Activated naive CD4-positive, alpha-beta T cell treated with anti-CD3 and anti-CD28 coated beads, Interleukin-2, amount 10 ng/mL, durations not matched to agents 7 days and 5 days (primary cell): ENCODE data around the gene ZBTB20.

Experiments
- CTCF ChIA-PET: fragments of 350-600 bp; sonication (Branson Sonifier 250); formaldehyde crosslinking; loops from one replicate; lab custom pipeline; 2021; ENCODE audit warnings: antibody characterized with exemption; lab: Charles Lee
- DNase-seq: peaks from one replicate; pipeline ENCODE4 v3.0.0-alpha.2; 2020
- H3K27ac Mint-ChIP-seq: one replicate; pipeline ENCODE4 v1.8.0; 2021; ENCODE audit warnings: mild to moderate bottlenecking, moderate library complexity, mixed read lengths
- H3K27me3 Mint-ChIP-seq: one replicate; pipeline ENCODE4 v1.8.0; 2021; ENCODE audit warnings: mild to moderate bottlenecking, mixed read lengths
- H3K36me3 Mint-ChIP-seq: one replicate; pipeline ENCODE4 v1.8.0; 2021; ENCODE audit warnings: mixed read lengths
- H3K4me1 Mint-ChIP-seq: one replicate; pipeline ENCODE4 v1.8.0; 2021; ENCODE audit warnings: mixed read lengths
- H3K4me3 Mint-ChIP-seq: one replicate; pipeline ENCODE4 v1.8.0; 2021; ENCODE audit warnings: mild to moderate bottlenecking, moderate library complexity, mixed read lengths
- H3K9me3 Mint-ChIP-seq: one replicate; pipeline ENCODE4 v1.8.0; 2021; ENCODE audit warnings: mixed read lengths

Gene ZBTB20

GRCh38 chr3:114447950-114448479, 699.1 kb downstream of the ZBTB20 start:
- Mint-ChIP-seq H3K9me3 (no peaks in the 10 kb centered on the region), H3K27ac (no peak overlapping the region), H3K4me3 (no peak overlapping the region), H3K4me1 (no peaks in the 10 kb centered on the region), H3K27me3 (peaks cover 5% of the 10 kb centered on the region), H3K36me3 (no peaks in the 10 kb centered on the region)
- CTCF ChIA-PET = no interaction called here
- no peak for DNase-seq

GRCh38 chr3:114447545-114447944, 699.5 kb downstream of the ZBTB20 start:
- H3K27me3 Mint-ChIP-seq = peaks cover 5% of the 10 kb centered on the region
- H3K27ac Mint-ChIP-seq = no peak overlapping the region
- CTCF ChIA-PET = no interaction called here

GRCh38 chr3:114446600-114446999, 700.5 kb downstream of the ZBTB20 start:
- Mint-ChIP-seq H3K27me3 (peaks cover 1% of the 10 kb centered on the region), H3K9me3 (no peaks in the 10 kb centered on the region), H3K36me3 (no peaks in the 10 kb centered on the region), H3K4me1 (no peaks in the 10 kb centered on the region), H3K4me3 (no peak overlapping the region), H3K27ac (no peak overlapping the region)
- no peak for DNase-seq
- CTCF ChIA-PET = no interaction called here

More at GRCh38 chr3:114447545-114447944, 699.5 kb downstream of the ZBTB20 start:
- H3K4me3 Mint-ChIP-seq = no peak overlapping the region
- H3K4me1 Mint-ChIP-seq = no peaks in the 10 kb centered on the region
- no peak for DNase-seq
- H3K36me3 Mint-ChIP-seq = no peaks in the 10 kb centered on the region
- H3K9me3 Mint-ChIP-seq = no peaks in the 10 kb centered on the region

DNA sequence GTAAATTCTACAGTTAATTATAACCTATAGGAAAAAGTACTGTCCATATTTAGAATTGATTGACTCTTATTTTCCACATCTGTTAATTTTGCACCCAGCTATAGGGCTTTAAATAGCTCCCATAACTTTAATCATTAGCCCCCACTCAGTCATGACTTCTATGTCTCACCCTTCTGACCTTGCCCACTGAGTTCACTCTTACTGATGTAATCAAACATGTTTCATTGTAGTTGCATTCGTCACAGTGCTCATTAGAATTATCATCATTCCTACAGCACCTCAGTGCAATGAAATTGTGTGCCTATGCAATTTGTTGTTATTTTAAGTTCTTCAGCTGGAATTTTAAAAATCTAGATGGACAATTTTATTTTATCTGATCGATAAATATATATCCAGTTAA, 701.9 kb downstream of the ZBTB20 start:
- no peak for DNase-seq
- Mint-ChIP-seq H3K4me1 (no peaks in the 10 kb centered on the region), H3K9me3 (no peaks in the 10 kb centered on the region), H3K27ac (no peak overlapping the region), H3K36me3 (no peaks in the 10 kb centered on the region), H3K4me3 (no peak overlapping the region), H3K27me3 (no peaks in the 10 kb centered on the region)
- CTCF ChIA-PET = no interaction called here

DNA sequence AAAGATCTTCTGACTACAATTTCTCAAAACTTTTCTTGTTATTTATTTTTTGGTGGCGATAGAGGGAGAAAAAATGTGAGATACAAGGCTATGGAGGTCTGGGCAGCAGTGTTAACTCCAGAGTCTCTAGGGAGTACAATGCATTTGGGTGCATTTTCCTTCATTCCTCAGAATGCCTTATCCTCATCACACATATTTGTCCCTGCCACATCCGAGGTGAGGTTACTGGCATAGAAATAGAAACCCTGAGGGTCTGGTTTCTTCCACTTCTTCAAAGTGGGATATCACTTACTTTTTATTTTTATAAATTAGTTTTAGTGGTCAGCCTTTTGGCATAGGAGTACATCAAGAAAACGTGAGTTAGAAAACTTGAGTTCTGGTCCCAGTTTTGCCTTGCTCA, 702.9 kb downstream of the ZBTB20 start:
- no peaks in the 10 kb centered on the region for H3K36me3 Mint-ChIP-seq
- no peaks in the 10 kb centered on the region for H3K27me3 Mint-ChIP-seq
- DNase-seq = no peak
- no peak overlapping the region for H3K27ac Mint-ChIP-seq
- H3K9me3 Mint-ChIP-seq = no peaks in the 10 kb centered on the region
- no peak overlapping the region for H3K4me3 Mint-ChIP-seq
- no peaks in the 10 kb centered on the region for H3K4me1 Mint-ChIP-seq
- CTCF ChIA-PET = no interaction called here

DNA sequence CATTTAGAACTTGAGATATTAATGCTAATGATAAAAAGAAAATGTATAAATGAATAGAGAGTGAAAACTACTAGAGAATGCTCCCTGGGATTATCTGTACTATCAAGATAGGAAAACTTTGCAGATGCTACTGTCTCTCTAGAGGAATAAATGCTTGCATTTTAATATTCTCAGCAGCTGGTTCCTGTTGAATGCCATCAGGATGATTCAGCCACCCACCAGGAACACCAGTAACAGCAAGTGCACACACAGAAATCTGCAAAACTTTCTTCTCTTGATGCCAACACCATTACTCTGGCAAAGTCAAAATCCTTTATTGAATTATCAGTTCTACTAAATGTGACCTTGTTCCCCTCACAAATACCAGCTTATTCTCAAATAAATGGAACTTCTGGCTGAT, 704.8 kb downstream of the ZBTB20 start:
- no peak for DNase-seq
- H3K9me3 Mint-ChIP-seq = no peaks in the 10 kb centered on the region
- no peaks in the 10 kb centered on the region for H3K4me1 Mint-ChIP-seq
- CTCF ChIA-PET = interaction anchor here (1.6 to 2.0 kb wide), 2 partner anchors 23 to 58 kb away, joined by 4 read pairs; no protein-coding TSS in a partner anchor
- H3K4me3 Mint-ChIP-seq = no peak overlapping the region
- H3K27ac Mint-ChIP-seq = no peak overlapping the region
- H3K36me3 Mint-ChIP-seq = no peaks in the 10 kb centered on the region
- H3K27me3 Mint-ChIP-seq = no peaks in the 10 kb centered on the region

- no peaks in the 10 kb centered on the region for H3K27me3 Mint-ChIP-seq
- H3K9me3 Mint-ChIP-seq = no peaks in the 10 kb centered on the region
- H3K27ac Mint-ChIP-seq = no peak overlapping the region
- no peaks in the 10 kb centered on the region for H3K4me1 Mint-ChIP-seq
- no peak for DNase-seq
- H3K36me3 Mint-ChIP-seq = no peaks in the 10 kb centered on the region
- H3K4me3 Mint-ChIP-seq = no peak overlapping the region
- CTCF ChIA-PET = interaction anchor here (1.6 to 2.0 kb wide), 2 partner anchors 22 to 57 kb away, joined by 4 read pairs; no protein-coding TSS in a partner anchor
These were observed 705.7 kb downstream of the ZBTB20 start for GRCh38 chr3:114441386-114441785.

- Mint-ChIP-seq H3K36me3 (no peaks in the 10 kb centered on the region), H3K27ac (no peak overlapping the region), H3K9me3 (no peaks in the 10 kb centered on the region), H3K4me1 (no peaks in the 10 kb centered on the region), H3K27me3 (no peaks in the 10 kb centered on the region), H3K4me3 (no peak overlapping the region)
- CTCF ChIA-PET = interaction anchor here (1.1 to 2.0 kb wide), 3 partner anchors 22 to 57 kb away, joined by 3 to 4 read pairs (median 4); no protein-coding TSS in a partner anchor
- no peak for DNase-seq
These were observed 706.4 kb downstream of the ZBTB20 start for GRCh38 chr3:114440700-114441099.

DNA sequence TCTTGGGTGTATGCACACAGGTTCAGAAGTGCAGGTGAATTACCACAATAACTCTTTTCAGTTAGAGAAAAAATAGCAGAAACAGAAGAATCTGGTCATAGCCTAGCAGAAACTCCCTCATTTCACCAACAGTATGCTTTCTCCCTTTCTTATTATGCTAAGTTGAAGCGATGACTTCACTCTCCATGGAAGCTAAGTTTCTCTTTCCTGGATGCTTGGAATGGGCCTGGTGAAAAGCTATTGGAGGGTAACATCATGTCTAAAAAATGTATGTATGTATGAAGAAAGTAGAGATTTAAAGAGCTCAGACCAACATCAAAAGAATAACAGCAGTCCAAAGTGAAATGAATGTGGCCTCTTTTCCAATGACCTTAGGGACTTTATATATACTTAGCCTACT, 707.8 kb downstream of the ZBTB20 start:
- H3K27me3 Mint-ChIP-seq = no peaks in the 10 kb centered on the region
- no peak overlapping the region for H3K27ac Mint-ChIP-seq
- no peak for DNase-seq
- no peak overlapping the region for H3K4me3 Mint-ChIP-seq
- no peaks in the 10 kb centered on the region for H3K4me1 Mint-ChIP-seq
- H3K36me3 Mint-ChIP-seq = no peaks in the 10 kb centered on the region
- CTCF ChIA-PET = interaction anchor here (0.6 to 1.1 kb wide), 2 partner anchors 38 to 1274 kb away, joined by 3 to 4 read pairs; no protein-coding TSS in a partner anchor
- H3K9me3 Mint-ChIP-seq = no peaks in the 10 kb centered on the region

DNA sequence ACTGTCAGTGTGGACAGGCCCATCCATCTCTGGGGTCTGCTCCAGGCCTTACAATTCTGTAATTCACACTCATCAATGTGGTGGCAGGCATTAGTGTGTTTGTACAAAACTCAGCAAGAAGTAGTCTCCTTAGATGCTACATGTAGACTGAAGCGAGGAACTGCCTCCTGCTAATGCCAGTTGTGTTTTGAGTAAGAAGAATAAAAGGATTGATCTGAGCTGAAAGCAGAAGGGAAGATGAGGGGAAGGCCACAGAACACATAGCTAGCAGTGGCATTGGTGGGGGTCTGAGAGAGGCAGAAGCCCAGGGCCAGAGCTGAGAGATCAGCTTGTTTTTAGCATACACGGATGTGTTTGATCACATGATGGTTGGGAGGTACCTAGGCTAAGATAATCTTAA, 709.2 kb downstream of the ZBTB20 start:
- H3K4me3 Mint-ChIP-seq = no peak overlapping the region
- no peaks in the 10 kb centered on the region for H3K9me3 Mint-ChIP-seq

GRCh38 chr3:114436182-114436581, 710.9 kb downstream of the ZBTB20 start:
- no peak overlapping the region for H3K27ac Mint-ChIP-seq
- no peaks in the 10 kb centered on the region for H3K27me3 Mint-ChIP-seq
- H3K36me3 Mint-ChIP-seq = no peaks in the 10 kb centered on the region
- H3K4me1 Mint-ChIP-seq = no peaks in the 10 kb centered on the region
- H3K4me3 Mint-ChIP-seq = no peak overlapping the region
- no peak for DNase-seq
- CTCF ChIA-PET = interaction anchor here (0.6 kb wide), 1 partner anchor 73 kb away, joined by 3 read pairs; no protein-coding TSS in a partner anchor
- no peaks in the 10 kb centered on the region for H3K9me3 Mint-ChIP-seq

More for the DNA sequence above, 709.2 kb downstream of the ZBTB20 start:
- CTCF ChIA-PET = no interaction called here
- no peak for DNase-seq
- Mint-ChIP-seq H3K36me3 (no peaks in the 10 kb centered on the region), H3K4me1 (no peaks in the 10 kb centered on the region), H3K27ac (no peak overlapping the region), H3K27me3 (no peaks in the 10 kb centered on the region)

- CTCF ChIA-PET = no interaction called here
- H3K27ac Mint-ChIP-seq = no peak overlapping the region
- H3K4me1 Mint-ChIP-seq = no peaks in the 10 kb centered on the region
- H3K4me3 Mint-ChIP-seq = no peak overlapping the region
- H3K27me3 Mint-ChIP-seq = no peaks in the 10 kb centered on the region
- DNase-seq = no peak
- H3K36me3 Mint-ChIP-seq = no peaks in the 10 kb centered on the region
- no peaks in the 10 kb centered on the region for H3K9me3 Mint-ChIP-seq
These were observed 711.5 kb downstream of the ZBTB20 start for GRCh38 chr3:114435386-114436115.

GRCh38 chr3:114432310-114432709, 714.8 kb downstream of the ZBTB20 start:
- no peaks in the 10 kb centered on the region for H3K4me1 Mint-ChIP-seq
- H3K27ac Mint-ChIP-seq = no peak overlapping the region
- DNase-seq = no peak
- H3K36me3 Mint-ChIP-seq = no peaks in the 10 kb centered on the region
- H3K27me3 Mint-ChIP-seq = no peaks in the 10 kb centered on the region
- H3K9me3 Mint-ChIP-seq = no peaks in the 10 kb centered on the region
- H3K4me3 Mint-ChIP-seq = no peak overlapping the region
- CTCF ChIA-PET = interaction anchor here (0.7 kb wide), 1 partner anchor 27 kb away, joined by 4 read pairs; no protein-coding TSS in a partner anchor

DNA sequence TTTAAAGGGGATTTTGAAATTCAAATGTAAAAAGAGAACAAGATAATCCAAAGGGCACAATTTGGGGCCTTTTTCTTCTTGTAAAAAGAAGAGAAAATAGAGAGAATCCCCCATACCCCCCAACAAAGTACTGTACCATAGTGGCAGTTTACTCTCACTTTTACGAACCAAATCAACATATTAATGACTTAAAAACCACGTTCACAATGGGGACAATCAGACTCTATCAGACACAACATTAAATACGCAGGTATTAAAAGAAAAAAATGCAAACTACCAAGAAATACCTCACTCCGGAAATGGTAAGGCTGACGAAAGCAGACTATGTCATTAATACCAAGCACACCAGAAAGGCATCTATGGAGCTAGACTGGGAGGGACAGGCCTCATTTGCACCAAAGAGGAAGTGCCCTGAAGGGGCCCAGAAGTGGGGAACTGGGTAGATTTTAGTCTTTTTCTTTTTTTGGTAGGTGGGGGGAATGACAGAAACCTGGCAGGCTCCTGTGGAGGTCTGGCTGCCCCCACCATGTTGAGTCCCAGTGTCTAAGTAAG, 719.0 kb downstream of the ZBTB20 start:
- DNase-seq = no peak
- H3K4me1 Mint-ChIP-seq = no peaks in the 10 kb centered on the region
- no peaks in the 10 kb centered on the region for H3K27me3 Mint-ChIP-seq
- no peak overlapping the region for H3K27ac Mint-ChIP-seq
- H3K9me3 Mint-ChIP-seq = no peaks in the 10 kb centered on the region
- no peaks in the 10 kb centered on the region for H3K36me3 Mint-ChIP-seq
- CTCF ChIA-PET = no interaction called here
- no peak overlapping the region for H3K4me3 Mint-ChIP-seq
